ENCODE data around the gene WDR4.
"Not testable (repeated sequence)": the region's sequence is repeated elsewhere in the genome, so short reads cannot be mapped to it uniquely, and the experiment has no call there.

WDR4 gene

DNA sequence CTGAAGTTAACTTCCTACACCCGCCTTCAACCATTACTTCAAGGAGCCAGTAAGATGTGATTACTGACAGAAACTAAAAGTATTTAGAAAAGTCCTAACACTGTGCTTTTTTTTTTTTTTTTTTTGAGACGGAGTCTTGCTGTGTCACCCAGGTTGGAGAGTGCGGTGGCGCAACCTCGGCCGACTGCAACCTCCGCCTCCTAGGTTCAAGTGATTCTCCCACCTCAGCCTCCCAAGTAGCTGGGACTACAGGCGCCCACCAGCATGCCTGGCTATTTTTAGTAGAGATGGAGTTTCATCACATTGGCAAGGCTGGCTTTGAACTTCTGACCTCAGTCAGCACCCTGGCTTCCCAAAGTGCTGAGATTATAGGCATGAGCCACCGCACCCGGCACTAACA is 3.5 kb downstream of the WDR4 start:
- DNase-seq = not testable (repeated sequence)

DNA sequence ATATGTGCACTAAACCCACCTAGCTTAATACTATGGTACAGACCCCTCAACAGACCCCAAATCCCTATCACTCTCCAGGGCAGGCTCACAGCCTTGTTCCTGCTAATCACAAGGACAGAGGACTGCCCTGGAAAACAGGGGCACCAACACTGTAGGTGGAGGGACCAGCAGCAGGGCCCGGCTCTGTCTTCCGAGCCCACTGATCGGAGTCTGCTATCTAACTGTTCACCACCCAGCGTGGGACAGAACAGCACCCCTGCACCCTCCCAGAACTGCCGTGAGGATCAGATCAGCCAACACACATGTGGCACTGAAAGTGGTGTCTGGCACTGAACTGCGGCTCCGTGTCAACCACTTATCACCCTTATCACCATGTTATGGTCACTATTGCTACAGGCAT is 6.2 kb downstream of the WDR4 start:
- no peak for DNase-seq

DNA sequence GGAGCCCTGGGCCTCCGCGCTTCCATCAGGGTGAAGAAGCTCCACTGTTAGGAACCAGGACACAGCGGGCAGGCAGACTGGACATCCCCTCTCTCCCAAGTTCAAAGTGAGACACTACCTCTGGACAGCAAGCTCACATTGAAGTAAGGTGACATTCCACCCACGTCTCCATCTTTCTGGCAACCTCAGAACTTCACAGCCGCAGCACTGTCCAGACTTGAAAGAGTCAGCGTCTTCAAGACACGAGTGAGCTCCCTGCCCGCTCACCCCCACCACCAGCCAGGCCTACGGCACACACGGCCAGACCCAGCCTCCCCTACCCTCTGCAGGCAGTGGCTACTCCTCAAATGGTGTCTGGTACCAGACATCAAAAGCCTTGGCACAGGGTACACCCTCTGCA is 11.1 kb downstream of the WDR4 start:
- DNase-seq = no peak

DNA sequence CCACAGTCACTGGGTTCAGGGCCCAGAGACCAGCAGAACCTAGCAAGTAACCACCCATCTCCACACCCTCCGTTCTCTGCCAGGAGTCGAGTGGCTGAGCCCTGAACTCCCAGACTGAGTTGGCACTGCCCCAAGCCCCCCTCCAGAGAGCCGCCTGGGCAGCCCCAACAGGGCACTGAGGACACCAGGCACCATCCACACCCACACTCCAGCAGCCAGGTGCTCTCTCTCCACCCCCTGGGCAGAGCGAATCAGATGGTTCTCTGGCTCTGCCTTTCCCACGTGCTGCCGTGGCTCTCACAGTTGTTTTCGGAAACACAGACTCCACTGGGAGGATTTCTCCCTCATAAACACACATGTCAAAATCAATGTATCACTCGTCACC is 13.6 kb downstream of the WDR4 start:
- no peak for DNase-seq

DNA sequence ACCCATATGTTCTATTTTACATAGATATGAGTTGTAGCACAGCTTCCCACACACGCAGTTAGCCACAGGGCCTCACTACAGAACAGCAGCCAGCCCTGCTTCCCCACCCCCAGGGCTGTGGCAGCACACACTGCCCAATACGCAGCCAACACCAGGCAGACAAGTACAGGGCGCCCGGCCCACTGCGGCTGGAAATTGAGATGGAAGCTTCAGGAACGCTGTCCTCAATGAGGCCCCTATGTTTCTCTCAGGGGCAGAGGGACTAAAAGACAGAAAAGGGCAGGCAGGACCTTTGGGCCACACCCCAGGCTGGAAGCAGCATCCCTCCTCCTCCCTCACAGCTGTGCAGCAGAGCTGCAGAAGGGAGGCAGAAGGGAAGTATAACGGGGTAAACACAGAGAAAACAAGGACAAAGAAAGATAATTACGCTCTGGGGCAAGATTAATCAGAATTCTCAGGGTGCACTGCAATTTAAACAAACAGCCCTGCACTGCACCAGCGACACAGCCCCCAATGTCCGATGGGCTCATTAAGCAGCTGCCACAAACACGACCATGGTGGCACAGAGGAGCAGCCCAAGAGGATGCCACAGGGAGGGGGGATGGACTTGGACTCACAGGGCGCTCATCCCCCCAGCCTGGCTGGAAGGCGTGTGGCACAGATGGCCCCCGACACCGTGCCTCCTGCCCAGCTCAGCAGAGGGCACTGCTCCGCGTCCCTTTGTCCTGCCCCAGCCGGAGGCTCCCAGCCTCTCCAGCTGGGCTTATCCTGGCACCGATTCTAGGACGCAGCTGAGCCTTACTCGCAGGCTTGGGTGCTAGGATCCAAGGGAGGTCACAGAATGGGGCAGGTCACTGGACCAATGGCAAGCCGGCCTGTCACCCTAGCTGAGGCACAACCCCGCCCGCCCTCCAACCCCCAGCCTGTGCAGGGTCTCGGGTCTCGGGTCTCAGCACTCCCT is 14.2 kb downstream of the WDR4 start:
- no peak for DNase-seq

DNA sequence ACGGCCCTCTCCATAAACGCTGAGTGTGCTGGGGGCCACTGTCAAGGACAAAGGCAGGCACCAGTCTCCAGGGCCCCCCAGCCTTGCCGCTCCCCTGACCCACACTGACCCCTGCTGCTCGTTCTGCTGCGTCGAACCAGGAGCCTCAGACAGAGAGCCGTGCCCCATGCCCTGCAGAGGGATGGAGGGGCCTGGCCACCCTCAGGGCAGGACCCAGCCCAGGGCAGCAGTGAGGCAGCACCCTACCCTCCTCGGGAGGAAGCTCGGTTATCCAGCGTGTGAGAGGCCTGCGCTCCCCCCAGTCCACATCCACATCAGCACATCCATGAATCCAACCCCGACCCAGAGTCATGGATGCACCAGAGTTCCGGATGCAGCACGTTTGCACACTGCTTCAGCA is 15.1 kb downstream of the WDR4 start:
- no peak for DNase-seq

DNA sequence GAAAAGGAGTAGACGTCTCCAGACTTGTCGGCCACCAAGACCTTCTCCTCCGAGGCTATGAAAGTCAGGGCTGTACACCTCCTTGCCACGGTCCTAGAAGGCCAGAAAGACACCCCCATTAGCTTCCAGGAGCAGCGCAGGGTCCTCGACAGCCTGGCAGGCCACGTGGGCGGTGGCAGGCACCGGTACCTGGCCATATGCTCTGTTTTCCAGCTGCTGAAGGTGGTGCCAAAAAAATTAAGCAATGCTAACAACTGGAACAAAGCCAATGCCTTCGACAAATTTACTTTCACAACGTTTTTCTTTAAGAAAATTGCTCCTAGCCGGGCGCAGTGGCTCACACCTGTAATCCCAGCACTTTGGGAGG is 15.9 kb downstream of the WDR4 start:
- no peak for DNase-seq

DNA sequence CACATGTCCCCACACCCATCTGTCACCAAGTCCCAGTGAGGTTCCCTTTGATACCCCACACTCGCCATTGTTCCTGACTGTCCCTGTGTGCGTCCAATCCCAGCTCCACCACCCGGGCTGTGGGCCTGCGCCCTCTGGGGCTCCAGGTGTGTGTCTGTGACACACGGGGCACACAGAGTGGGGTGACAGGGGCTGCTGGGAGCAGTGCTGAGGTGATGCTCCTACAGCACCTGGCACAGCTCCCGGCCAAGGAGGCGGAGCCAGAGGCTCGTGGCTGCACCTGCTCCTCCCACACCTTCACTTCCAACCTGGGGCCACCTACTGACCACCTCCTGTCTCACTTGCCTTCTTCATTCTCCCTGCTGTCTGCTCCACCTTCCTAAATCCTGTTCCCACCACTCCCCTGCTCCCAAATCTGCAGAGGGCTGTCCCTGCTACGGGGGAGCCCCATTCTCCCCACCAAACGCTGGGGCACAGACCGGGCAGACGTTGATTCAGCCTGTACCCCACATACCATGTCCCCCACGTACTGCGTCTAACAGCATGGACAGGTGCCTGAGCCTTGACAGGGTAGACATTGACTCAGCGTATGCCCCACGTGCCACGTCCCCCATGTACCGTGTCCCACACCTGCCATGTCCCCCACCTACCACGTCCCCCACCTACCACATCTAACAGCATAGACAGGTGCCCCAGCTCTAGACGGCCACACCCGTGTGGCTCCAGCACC is 16.4 kb downstream of the WDR4 start:
- no peak for DNase-seq

DNA sequence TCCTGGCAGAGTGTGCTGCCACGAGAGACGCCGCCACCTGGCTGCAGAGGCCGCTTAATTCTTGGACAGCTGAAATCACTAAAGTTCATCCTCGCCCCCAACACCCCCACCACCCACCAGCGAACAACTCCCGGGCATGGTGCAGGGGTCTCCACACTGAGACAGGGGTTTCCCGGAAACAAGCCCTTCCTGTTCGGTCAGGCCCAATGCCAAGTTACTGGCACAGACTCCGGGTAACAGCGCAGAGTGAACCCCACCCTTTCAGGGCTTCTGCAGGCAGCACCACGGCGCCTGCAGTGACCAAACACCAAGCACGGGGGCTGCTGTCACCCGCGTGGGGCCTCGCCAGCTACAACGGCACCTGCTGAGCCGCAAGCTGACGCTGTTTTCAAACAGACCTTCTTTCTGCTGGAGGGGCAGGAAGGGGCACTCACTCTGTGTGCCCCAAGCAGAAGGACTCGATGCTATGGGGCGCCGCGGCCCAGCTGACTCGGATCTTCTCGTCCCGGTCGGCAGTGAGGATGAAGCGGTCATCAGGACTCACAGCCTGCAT is 17.4 kb downstream of the WDR4 start:
- no peak for DNase-seq

DNA sequence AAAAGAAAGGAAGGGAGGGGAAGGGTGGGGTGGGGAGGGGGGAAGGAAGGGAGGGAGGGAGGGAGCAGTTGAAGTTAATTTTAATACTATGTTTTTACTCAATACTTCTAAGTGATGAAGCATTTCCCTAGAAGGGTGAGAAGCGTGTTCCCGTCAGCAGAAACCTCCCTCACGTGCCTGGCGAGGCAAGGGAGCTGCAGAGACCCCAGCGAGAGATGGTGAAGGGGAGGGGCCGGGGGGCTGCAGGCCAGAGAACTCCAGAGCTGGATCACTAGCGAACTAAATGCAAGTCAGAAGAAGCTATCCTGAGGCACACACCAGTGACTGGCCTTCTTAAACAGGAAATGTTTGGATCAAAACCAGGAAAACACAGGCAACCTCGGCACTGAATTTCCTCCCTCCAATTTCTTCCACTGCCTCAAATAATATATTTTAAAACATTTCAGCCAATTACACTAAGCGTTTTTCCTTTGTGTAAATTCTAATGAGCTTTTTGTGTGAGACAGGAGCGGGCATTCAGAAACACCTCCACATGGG is 18.0 kb downstream of the WDR4 start:
- no peak for DNase-seq

DNA sequence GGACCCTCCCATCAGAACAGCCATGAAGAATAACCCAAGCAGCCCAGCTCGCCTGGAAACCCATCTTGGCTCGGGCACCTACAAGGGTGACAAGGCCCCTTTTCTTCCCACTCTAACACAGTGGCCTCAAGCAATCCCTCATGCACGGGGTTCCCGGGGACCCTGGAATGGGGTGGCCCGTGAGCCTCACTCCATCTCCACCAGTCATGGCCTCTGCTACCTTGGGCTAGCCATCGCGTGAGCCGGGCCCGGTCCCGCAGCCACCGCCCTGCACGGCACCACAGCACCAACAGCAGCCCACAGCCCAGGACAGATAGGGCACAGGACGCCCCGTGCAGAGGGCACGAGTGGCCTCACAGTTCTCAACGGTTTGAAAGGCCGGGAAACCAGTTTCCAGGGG is 19.0 kb downstream of the WDR4 start:
- no peak for DNase-seq

DNA sequence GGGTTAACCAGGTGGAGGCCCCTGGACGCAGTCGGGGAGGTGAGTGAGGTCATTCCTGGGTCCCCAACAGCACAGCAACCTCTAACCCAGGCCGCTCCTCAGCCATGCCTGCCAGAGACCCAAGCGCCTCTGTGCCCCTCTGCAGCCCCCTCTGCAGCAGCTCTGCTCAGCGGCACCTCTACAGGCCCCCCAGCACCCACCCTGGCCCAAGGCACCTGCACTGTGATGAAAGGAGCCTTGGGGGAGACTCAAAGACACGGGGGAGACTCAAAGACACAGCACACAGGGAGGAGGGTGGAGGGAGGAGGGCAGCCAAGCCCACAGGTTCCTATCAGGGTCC is 19.5 kb downstream of the WDR4 start:
- DNase-seq = no peak

DNA sequence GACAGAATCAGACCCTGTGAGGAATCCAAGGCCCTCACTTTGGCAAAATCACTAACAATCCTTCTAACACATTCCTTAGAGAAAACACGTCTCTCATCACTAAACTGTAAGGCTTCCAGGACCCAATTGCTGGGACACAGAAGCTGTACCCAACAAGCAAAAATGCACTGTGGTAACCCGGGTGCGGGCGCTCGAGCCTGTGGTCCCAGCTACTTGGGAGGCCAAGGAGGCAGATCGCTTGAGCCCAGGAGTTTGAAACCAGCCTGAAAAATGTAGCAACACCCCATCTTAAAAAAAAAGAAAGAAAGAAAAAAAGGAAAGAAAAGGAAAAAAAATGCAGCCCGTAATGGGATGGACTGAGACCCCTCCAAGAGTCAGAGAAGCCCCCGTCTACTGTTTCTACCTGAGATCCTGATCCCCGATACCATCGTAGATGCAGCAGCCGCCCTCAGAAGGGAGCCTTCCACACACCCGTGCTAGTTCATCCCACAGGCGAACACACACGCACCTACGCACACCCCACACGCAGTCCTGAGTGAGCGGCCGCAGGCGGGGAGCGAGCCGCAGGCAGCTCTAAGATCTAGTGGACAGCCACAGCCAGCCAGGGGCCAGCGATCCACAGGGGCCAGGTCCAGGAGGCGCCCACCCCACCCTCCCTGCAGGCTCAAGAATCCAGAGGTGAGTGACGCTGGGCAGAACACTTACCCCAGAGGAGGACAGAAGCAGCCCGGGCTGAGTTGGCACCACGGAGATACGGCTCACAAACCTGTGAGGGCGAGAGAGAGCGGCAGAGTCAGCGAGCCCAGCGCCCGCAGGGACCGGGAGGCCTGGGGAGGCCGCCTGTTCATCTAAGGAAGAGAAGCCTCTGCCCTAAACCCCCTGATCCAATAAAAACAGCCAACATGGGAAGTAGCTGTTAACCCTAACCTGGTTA is 20.1 kb downstream of the WDR4 start:
- DNase-seq = no peak

DNA sequence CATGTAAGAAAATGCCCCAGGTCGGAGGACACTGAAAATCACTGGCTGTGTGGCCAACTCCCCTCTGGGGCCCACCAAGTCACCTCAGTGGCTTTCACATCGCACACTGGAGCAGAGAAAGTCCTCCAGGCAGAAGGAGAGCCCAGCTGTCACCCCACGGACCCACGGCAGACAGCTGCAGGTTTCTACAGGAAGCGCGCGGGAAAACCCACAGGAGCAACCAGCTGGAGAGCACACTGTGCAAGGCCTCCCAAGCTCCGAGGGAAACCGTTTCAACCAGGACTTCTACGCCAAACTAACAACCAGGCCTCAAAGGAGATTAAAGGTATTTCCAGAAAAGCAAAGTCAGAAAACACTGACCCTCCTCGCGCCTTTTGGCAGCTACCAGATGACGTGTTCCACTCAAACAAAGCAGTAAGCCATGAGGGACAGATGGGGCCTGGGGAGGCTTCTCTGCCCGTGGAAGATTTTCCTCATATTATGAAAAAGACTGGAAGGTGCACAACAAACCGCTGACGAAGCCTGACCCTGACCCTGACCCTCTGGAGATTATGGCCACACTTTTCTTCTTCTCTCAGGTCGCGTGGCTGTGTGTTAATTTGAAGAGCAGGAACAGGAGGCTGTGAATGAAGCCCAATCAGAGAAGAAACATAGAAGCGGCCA is 21.0 kb downstream of the WDR4 start:
- DNase-seq = no peak

DNA sequence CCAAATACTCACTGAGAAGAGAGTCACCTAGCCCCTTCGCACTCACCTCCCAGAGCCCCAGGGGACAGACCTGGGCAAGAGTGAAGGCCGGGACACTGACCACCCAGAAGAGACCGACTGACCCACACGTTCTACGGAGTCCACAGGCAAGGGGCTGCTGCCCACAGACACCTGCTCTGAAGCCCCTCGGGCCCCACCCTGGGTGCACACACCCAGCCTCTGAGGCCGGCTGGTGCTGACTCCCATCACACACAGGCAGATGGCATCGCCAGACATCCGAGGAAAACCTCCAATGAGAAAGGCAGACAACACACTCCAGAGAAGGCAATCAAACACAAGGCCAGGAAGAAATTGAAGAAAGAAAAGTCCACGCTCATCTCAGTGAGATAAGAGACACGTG is 22.1 kb downstream of the WDR4 start:
- DNase-seq = no peak

DNA sequence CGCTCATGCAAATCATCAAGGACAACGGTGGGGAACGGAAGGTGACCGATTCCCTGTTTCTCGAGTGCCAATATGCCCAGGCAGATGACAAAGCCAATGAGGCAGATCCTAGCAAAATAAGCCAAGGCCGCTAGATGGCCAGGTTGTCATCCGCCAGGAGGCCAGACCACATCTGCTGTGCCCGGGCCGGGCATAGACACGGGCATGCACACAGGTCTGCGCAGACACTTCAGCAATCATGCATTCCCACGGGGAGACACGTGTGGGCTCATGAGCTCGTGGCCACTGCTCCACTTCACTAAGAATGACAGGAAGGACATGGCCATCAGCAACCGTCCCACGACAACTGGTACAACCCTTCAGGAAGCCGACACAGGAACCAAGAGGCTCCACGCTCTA is 23.4 kb downstream of the WDR4 start:
- DNase-seq = no peak

DNA sequence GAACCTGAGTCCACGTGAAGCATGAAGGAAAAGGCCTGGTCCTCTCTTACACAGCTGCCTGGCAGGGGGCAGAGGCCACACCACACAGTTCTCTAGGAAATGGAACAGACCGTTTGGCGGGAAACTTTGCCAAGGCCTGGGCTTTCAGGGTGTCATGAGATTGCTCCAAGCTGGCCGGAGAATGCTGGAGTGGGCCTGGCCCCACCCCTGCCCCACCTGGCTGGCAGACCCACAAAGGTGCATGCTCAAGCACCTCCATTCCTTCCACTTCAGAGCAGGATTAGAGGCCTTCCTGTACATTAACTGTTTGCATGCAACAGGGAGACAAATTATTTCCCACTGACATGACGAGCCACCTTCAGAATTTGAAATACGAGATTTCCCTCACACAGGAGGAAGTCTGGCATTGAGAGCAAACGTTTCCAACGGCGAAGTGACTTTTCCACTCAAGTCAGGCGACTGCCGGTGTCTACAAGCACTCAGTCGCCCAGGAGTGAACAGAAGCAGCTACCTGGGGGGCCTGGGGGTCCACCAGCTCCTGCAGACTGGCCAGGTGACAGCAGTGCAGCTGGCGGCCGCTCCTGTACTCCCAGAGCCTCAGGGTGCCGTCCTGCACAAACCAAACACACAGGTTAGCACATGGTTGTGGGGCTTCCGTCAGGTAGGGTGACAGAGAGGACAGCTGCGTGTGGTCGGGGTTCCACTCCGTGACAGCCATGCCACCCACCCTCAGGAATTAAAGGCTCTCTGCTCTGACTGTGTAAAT is 24.0 kb downstream of the WDR4 start:
- no peak for DNase-seq

DNA sequence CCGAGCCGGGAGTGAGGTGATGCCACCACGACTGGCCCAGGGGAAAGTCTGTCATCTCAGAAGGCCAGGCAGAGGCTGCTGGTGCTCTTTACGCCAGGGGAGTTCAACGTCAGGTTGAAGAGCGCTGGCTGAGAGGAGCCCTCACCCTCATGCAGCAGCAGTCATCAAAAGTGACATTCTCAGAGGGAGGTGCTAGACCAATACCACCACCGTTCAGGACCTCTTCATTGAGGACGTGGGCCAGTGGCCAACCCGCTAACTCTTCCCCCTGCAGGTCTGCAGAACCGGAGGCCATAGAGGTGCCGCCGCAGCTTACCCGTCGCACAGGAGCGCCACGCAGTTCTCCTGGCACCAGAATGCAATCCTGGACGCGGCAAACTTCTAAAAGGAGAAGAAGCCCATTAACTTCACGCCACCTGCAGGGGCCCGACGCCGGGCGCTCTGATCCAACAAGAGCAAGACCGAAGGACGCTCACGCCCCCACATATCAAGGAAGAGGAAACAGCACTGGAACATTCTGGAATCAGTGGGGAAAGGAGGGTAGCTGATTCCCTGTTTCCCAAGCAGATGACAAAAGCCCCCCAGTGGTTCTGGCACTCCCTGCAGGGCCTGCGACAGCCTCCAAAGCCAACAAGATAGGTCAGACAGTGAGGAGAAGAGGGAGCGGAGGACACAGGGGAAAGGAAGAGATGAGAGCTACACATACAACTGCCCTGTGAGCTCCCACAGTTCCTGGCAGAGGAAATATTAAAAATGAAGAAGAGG is 24.9 kb downstream of the WDR4 start:
- no peak for DNase-seq

DNA sequence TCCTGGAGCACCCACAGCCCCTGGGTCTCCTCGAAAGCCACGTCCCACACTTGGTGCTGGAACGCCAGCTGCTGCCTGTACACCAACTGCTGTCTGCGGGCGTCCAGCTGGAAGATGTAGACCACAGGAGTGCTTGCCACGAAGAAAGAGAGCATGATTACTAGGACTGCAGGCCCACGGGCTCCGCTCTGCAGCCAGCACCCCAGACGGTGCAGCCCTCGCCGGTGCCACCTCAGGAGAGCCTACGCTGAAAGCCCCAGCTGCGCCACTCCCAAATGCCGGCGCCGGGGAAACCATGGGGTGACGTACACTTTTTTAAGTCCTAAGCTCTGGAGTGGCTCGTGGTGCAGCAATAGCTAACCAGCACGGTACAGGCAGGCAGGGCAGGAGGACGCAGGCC is 25.7 kb downstream of the WDR4 start:
- DNase-seq = no peak

DNA sequence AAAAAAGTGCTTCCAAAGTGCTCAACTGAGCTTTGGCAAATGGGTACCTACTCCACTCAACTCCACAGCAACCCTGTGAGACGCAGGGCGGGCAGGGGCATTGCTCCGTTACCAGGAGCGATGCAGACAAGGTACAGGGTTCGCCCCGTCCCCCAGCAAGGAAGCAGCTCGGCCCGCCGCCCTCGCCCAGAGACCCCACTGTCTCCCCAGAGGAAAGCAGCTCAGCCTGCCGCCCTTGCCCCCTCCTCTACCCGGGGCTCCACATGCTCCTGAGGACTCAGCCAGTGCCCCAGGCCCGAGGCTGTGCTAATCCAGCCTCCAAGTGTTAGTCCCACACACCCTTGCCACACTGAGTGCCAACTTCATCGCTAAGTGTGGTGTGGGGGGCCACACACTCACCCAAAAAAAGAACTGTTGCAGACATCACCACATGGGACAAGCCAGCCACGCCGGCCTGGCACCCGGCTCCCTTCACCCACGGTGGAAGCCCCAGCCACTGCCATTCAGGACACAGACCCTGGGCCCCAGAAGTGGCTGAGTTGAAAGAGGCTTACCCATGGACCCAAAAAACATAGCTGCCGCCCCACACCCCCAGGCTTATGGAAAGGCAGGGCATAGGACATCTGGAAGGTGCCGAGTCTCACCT is 26.3 kb downstream of the WDR4 start:
- no peak for DNase-seq
